Stimulated activated CD8-positive, alpha-beta memory T cell treated with anti-CD3 and anti-CD28 coated beads, Interleukin-12 subunit alpha, Interleukin-12 subunit beta, amount 100 ng/mL, for 4 hours (primary cell): ENCODE data around the gene PATJ.

ENCODE experiments used
- DNase-seq: peaks from one replicate; pipeline ENCODE4 v3.0.0-alpha.2; 2020; ENCODE audit warnings: low read depth

PATJ gene

GRCh38 chr1:61983236-61983635 is 241.0 kb downstream of the PATJ start:
- no peak for DNase-seq

- no peak for DNase-seq
These were observed 250.0 kb downstream of the PATJ start for GRCh38 chr1:61992257-61992656.

- DNase-seq = no peak
These were observed 251.2 kb downstream of the PATJ start for GRCh38 chr1:61993331-61993961.

DNA sequence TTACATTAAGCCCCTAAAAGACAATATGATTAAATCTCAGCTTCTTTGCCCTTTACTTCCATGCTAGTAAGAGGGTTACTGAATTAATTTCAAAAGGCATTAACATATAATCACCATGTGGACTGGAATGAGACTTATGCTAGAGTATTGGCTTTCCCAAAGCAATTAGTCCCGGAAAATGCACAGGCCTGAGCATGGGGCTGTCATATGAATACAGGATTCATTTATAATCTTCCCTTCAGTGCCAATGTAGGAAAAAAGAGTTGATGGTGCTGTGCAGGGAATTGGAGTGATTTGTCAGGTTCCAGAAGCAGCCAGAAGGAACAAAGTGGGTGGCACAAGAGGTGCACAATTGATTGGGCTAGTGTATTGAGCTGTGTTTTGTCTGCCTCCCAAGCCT is 253.4 kb downstream of the PATJ start:
- no peak for DNase-seq

DNA sequence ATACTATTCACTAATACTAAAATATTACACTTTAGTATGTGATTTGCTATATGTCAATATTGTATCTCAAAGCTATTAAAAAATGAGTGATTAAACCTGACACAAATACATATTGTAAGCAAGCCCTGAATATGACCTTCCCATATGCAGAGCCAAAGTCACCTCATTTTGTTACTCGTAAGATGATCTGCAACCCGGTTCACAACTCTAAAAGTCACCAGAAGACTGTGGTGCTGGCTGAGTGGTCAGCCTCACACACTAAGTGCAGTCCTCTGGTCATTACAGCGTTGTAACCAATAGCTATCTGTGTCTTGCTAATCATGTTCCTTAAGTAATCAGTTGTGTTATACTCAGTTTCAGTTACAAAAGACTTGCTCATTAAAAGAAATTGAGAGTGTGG is 254.8 kb downstream of the PATJ start:
- no peak for DNase-seq

- DNase-seq = no peak
These were observed 261.5 kb downstream of the PATJ start for GRCh38 chr1:62003777-62004176.

- DNase-seq = no peak
These were observed 264.4 kb downstream of the PATJ start for GRCh38 chr1:62006690-62007089.

GRCh38 chr1:62011006-62011405 is 268.7 kb downstream of the PATJ start:
- no peak for DNase-seq

GRCh38 chr1:62012095-62012494 is 269.8 kb downstream of the PATJ start:
- no peak for DNase-seq

DNA sequence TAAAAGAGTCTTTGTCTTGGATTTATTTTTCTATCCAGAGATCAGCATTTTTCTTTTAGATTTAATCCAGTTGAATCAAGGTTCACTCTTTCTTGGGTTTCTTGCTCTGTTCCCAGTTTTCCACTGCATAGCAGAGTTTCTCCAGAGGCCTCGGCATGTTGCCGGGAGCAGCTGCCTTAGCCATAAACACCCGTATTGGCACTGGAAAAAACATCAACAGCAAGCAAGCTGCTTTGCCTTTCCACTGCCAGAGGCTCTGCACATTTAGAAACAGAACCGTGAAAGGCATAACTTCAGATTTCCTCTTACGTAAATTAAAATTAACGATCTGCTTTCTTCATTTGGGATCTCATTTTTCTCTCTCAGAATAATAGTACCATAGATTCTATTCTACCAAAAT is 270.6 kb downstream of the PATJ start:
- DNase-seq = no peak

- DNase-seq = no peak
These were observed 271.0 kb downstream of the PATJ start for GRCh38 chr1:62013264-62013663.

DNA sequence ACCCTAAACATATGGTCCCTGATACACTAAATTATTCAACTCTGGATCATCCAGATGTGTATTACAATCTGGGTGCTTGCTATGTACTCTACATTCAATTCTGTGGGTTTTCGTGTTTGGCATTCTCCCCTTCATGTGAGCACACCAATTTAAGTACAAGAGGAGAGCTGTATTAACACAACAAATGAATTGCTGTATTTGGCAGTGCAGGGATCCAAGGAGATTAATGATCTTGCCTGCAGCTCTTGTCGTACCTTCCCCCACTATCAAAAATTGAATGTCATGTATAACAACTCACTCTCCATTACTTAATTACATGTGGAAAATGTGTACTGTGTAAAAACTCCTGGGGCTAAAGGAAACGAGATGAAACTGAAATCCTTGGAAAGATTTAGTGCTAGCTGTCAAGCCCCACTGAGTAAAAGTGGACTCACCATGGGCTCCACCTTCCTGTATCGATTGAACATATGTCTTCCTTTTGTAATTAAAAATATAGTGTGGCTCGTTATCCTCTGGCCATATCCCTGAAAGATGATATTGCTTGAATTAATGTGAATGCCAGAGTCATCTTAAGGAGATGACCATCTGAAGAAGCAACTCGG is 280.2 kb downstream of the PATJ start:
- DNase-seq = no peak

- DNase-seq = no peak
These were observed 282.4 kb downstream of the PATJ start for GRCh38 chr1:62024690-62025089.

GRCh38 chr1:62025154-62025553 is 282.9 kb downstream of the PATJ start:
- DNase-seq = no peak

- DNase-seq = no peak
These were observed 283.6 kb downstream of the PATJ start for GRCh38 chr1:62025892-62026291.

DNA sequence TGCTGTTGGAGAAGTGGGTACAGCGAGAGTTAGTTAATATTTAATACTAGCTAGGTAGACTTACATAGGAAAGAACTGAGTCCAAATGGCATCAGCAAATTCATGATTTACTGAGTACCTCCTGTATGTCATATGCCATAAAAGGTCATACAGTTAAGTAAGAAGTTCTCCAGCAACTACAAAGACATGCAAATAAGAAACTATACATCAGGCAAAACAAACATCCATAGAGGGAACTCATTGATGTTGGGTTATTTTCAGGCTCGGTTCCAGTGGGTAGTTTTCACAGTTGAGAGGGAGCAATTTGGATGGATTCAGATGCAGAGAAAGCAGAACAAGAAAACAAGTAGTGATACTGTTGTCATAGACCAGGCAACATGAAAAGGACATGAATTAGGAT is 287.4 kb downstream of the PATJ start:
- DNase-seq = no peak

- DNase-seq = no peak
These were observed 292.5 kb downstream of the PATJ start for GRCh38 chr1:62034790-62035189.

DNA sequence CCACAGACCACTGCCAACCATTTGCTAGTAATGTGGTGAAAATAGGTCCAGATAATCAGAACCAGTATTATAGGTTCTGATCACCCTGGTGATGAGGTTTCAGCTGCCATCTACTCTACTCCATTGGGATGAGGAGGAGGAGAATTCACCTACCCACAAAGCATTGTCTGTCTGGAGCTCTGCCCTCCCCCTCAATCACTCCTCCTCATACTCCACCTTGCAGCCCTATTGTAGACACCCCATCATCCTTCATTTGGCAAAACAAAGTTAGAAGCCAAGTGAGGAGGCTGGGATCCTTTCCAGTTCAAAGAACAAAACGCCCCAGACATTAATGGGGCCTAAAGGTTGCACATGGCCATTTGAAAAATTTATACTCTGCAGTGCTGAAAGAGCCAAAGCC is 295.0 kb downstream of the PATJ start:
- DNase-seq = no peak

GRCh38 chr1:62038594-62039284 is 296.5 kb downstream of the PATJ start:
- no peak for DNase-seq

DNA sequence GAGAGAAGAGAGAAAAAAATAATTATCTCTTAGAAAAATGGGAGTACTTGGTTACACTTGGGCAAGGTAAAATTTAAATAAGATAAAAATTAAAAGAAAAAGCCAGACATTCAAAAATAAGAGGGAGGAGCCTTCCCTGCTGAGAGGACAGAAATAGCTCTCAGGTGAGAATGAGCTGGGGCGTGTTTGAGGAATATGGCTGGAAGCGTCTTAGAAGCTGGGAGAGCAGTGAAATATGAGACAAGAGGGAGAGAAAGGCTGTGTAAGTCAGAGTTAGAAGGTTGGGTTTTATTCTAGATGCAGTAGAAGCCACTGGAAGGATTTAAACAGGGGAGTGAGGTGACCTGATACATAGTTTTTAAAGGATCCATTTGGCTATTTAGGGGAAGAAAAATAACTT is 298.2 kb downstream of the PATJ start:
- DNase-seq = no peak

DNA sequence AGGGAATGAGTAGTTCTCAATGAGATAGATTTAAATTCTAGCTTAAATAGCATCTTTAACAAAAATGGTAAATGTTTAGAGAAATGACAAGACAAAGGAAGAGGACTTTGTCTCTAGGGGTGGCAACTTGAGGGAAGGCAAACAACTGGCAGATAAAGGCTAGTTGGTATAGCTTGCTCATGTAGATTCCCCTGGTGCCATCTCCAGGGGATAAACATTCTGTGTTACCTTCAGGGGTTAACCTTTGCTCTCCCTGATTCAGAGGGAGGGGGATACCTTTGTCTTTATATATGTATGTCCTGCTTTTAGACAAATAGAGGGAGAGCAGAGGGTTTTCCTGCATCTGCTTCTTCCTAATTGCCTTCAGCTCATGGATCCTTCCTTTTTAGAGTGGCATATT is 298.7 kb downstream of the PATJ start:
- no peak for DNase-seq

DNA sequence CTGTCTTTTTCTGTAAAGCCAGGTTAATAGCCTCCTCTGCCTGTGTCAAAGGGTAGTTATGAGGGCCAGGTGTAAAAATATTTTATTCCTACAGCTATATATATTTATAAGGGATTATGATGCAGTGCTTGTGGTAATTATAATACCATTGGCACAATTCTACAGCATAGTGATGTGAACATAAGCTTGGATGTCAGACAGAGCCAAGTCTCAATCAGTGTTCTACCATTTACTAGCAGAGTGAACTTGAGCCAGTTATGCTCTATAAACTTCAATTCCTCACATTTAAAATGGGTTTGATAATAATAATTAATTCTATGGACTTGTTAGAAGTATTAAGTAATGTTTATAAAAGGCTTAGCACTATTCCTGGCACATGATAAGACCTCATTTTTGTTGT is 300.9 kb downstream of the PATJ start:
- DNase-seq = no peak

GRCh38 chr1:62045574-62045973 is 303.3 kb downstream of the PATJ start:
- no peak for DNase-seq

- DNase-seq = no peak
These were observed 304.6 kb downstream of the PATJ start for GRCh38 chr1:62046927-62047326.
